Measurements from ENCODE around the gene BEST1.

GRCh38 chr11:61928606-61929005 lies 21.5 kb upstream of the BEST1 start:
- TF ChIP-seq, protein P1, sequence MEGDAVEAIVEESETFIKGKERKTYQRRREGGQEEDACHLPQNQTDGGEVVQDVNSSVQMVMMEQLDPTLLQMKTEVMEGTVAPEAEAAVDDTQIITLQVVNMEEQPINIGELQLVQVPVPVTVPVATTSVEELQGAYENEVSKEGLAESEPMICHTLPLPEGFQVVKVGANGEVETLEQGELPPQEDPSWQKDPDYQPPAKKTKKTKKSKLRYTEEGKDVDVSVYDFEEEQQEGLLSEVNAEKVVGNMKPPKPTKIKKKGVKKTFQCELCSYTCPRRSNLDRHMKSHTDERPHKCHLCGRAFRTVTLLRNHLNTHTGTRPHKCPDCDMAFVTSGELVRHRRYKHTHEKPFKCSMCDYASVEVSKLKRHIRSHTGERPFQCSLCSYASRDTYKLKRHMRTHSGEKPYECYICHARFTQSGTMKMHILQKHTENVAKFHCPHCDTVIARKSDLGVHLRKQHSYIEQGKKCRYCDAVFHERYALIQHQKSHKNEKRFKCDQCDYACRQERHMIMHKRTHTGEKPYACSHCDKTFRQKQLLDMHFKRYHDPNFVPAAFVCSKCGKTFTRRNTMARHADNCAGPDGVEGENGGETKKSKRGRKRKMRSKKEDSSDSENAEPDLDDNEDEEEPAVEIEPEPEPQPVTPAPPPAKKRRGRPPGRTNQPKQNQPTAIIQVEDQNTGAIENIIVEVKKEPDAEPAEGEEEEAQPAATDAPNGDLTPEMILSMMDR (conservative IDR thresholded peaks at IDR 0.05), result no peak
- no peak for TF ChIP-seq EZH2 (IDR thresholded peaks at IDR 0.05; ENCODE audit: low read depth)

All from PC-9 (cell line).